GM21515 (cell line): ENCODE measurements around the gene MSGN1.
"Not testable (repeated sequence)": the region's sequence is repeated elsewhere in the genome, so short reads cannot be mapped to it uniquely, and the experiment has no call there.

Experiments
- ATAC-seq: cut with Tn5 transposase; IDR thresholded peaks from one replicate; pipeline ENCODE4 v1.9.1; 2021; ENCODE audit not compliant: unreplicated experiment

Gene MSGN1

DNA sequence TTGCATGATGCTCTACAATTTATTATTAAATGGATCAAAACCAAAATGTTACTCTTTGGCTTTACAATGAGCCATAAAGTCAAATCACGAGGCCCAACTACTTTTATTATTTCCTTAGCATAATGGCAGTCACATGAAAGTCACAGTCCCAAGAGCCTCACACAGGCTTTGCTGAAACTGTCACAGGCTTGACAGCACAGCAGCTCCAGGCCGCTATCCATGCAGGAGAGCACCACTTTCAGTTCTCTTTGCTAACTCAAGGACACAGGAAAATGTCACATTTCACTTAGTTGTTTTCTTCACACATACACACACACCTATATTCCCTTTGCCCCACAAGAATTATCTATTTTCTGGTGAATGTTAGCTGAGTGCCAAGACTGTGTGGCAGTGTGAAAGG lies 11.1 kb upstream of the MSGN1 start:
- ATAC-seq = no peak

DNA sequence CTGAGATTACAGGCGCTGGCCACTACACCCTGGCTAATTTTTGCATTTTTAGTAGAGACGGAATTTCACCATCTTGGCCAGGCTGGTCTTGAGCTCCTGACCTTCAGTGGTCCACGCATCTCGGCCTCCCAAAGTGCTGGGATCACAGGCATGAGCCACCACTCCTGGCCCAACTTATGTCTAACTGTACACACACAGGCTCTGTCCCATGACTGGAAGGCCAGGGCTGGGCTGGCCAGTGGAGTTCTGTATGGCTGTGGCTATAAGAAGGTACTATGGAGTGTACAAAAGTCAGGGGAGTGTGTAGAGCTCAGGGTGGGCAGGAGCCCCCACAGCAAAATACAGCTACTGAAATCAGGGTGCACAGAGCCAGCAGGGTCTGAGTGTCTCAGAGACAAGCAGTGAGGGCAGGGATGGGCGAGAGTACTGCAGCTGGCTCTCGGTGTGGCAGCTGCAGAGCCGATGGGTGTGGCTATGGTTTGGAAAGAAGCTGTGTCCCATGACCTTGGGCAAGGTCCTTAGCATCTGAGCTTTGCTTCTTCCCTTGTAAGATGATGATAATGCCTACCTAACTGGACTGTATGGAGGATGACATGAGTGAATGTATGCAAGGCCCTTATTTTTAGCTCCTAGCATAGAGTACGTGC lies 10.4 kb upstream of the MSGN1 start:
- ATAC-seq = no peak

DNA sequence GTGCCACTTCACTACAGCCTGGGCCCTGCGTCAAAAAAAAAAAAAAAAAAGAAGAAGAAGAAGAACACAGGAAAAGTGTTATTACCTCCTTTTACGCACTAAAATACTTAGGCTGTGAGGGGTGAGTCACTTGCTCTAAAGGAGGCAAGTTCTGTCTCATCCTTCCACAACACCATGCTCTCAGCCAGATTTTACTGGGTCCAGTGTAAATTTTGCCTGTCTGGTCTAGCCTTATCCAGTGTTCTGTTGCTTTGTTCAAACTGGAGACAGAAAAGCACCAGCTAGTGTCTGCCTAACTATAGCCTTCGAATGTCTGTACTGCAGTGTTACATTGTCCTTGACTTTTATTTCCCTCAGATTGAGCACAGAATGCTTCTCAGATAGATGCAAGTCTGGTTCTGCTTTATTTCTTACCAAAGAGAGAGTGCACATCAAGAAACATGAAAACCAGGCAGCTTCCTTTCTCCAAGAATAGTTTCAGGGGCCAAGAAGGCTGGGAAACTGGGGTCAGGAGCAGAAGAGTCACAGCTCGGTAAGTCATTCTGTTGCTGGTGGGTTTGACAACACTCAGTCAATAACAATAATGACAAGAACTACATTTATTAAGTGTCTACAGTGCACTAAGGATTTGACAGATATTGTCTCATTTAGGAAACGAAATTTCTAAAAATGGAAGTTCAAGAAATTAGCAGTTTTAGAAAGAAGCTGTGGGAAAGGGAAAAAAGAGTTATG lies 3.1 kb upstream of the MSGN1 start:
- peak; percentile 29 for ATAC-seq

DNA sequence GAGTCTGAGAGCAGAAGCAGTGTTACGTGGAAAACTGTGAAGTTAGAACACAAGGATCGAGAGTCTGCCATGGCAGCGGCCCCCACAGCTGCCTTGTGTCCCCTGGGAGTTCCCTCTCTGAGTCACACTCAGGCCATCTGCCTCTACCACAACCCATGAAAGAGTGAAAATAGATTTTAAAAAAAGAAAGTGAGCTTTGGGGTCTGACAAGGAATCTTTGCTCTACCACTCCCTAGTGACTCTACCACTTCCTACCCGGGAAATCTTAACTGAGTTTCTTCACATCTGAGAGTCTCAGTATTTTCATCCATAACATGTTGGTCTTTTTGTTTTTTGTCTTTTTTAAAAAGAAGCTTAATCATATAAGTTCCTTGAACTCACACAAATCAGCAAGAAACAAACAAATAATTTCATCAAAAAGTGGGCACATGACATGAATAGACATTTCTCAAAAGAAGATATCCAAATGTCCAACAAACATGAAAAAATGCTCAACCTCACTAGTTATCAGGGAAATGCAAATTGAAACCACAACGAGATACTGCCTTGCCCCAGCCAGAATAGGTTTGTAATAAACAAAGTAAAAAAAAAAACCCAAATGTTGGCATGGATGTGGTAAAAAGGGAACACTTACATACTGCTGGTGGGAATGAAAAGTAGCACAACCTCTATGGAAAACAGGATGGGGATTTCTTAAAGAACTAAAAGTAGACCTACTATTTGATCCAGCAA lies 2.4 kb upstream of the MSGN1 start:
- peak; percentile 90 for ATAC-seq

DNA sequence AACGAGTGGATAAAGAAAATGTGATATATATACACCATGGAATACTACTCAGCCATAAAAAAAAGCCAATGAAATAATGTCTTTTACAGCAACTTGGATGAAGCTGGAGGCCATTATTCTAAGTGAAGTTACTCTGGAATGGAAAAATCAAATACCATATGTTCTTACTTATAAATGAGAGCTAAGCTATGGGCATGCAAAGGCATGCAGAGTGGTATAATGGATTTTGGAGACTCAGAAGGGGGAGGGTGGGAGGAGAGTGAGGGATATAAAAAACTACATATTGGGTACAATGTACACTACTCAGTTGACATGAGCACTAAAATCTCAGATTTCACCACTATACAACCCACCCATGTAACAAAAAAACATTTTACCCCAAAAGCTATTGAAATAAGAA lies 1.7 kb upstream of the MSGN1 start:
- ATAC-seq = no peak

DNA sequence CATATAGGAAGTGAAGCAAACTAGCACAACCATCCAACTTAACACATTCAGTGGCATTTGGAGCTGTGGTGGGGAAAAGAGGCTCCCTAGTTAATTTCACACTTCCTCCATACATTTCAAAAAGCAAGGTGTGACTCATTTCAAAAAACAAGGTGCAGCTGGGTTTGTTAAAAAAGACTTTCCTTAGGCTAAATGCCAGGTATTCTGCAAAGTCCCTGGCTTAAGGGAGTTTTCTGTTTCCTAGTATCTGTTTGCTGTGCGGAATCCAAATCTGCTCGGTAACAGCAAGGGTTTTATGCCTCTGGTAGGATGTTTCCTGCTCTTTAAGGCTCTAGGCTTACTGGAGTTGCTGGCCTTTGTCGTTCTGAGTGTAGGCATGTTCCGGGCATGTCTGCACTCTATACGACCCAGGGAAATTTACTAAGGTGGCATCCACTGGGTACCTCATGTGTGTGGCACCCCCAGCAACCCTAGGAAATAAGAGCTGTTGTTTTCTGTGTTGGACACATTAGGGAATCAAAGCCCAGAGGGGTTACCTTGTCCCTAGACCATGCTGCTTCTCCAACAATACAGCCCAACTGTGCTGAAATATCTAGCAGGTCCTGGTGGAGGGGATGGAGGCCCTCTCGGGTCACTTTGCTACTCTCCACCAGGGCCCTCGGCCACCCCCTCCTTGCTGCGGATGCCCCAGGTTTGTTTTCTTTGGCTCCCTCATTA lies 634 bp upstream of the MSGN1 start:
- ATAC-seq = peak; percentile 37

DNA sequence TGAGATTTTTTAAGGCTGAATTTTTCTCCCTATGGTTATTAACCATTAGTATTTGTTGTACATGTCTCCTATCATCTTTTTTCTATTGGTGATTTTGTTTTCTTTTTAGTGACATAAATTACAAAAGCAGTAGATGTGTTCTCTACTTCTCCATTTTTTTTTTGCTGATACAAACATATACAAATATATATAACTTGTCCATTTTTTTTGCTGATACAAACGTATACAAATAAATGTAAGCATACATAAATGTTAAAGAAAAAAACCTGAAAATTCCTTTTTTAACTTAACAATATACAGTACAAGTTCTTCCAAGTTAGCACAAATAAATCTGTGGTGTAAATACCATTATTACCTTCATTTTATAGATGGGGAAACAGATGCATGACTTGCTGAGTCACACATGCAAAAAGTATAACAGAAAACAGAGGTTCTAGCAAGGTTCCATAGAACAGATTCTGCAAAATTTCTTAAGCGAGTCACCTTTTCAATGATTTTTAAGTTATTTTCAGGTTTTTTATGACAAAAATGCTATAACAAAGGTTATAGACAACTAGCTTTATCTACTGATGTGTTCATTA lies 2.1 kb downstream of the MSGN1 start:
- ATAC-seq = no peak

DNA sequence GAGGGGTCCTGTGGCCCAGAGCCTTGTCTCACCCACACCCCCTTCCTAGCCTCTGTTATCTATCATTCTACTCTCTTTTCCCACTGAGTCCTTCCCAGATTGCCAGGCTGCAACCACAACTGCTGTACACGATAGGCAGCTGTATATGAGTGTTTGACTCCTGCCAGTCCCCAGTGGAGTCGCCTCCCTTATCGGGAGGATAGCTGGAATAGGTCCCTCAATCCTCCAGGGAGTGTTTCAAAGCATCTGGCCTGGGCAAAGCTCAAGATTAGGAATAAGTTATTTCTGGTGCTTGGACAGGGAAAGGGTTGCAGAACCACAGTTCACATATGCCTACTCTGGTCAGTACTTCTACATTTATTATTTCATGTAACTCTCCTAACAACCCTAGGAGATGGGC lies 4.8 kb downstream of the MSGN1 start:
- ATAC-seq = no peak

DNA sequence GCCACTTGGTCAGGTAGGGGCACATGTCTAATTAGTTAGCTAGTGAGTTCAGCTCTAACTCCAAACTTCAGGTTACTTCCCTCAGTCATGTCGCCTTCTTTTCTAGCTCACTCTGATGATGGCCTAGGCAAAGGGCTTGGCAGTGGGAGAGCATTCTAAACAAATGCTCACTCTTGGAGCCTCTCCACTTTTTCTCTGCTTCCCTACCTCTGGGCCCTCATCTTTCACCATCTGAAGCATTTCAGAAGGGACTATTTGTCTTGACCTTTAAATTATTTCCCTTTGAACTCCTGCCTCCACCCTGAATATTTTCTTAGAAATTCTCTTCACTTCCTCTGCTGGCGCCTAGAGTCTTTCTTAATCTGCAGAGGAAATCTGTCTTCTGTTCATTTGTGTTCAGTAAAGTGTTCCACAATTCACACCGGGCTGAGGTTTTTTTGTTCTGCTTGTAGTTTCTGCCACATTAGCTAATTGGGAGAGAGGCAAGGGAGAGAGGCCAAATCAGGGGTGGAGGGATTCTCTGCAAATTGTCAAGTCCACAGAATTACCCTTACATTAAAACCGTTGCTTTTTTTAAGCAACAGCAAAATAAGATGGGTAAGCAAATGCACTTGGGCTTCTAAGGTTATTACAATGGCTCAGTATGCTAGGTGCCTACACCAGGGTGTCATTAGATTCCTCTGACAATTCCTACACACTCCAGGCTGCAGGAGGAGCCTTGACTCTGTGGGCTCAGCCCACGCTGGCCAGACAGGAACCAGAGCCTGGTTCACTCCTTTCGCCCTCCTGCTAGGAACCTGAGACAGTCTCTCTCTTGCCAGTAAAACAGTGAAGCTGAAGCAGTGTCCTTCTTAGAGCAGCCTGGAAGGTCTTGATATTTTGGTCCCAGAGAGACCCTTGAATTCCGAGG lies 5.5 kb downstream of the MSGN1 start:
- ATAC-seq = peak; percentile 64

DNA sequence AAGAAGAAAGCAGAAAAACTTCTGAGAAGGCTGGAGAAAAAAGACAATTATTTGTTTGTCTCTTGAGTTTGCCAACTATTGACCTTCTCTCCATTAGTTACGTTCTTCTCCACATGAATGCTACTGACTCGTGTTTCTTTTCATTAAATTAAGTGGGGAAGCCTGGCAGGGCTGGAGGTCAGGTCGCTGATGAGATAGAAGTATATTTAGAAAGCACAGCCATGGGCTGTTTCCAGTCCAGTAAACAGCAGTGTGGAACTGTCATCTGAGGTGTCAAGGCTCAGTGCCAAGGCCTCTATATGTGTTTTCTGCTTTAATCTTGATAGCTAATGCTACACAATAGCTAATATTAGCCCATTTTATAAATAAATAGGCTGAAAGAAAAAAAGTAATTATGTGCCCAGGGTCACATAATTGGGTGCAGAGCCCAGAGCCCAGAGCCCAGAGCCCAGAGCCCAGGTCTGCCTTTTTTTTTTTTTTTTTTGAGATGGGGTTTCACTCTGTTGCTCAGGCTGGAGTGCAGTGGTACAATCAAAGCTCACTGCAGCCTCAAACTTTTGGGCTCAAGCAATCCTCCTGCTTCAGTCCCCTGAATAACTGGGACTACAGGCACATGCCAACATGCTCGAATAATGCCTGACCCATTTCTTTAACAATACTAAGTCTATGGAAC lies 6.3 kb downstream of the MSGN1 start:
- peak; percentile 45 for ATAC-seq

DNA sequence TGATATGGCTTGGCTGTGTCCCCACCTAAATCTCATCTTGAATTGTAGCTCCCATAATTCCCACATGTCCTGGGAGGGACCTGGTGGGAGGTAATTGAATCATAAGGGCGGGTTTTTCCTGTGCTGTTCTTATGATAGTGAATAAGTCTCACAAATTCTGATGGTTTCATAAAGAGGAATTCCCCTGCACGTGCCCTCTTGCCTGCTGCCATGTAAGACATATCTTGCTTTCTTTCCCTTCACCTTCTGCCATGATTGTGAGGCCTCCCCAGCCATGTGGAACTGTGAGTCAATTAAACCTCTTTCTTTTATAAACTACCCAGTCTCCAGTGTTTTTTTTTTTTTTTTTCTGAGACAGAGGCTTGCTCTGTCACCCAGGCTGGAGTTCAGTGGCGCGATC lies 7.4 kb downstream of the MSGN1 start:
- ATAC-seq = not testable (repeated sequence)

DNA sequence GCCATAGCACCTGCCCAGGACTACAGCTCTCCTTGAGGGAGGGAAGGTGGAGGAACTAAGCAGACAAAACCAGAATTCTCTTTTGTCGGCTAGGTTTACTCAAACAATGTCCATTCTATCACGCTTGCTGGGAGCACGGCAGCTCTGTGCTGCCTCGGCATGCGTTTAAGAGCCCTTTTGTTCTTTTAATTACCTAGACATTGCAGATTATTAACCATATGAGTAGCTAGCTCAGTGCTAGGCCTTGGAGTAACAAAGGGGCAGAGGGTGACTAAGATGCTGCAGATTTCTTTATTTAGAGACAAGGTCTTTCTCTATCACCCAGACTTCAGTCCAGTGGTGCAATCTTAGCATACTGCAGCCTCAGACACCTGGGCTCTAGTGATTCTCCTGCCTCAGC lies 11.1 kb downstream of the MSGN1 start:
- ATAC-seq = no peak

DNA sequence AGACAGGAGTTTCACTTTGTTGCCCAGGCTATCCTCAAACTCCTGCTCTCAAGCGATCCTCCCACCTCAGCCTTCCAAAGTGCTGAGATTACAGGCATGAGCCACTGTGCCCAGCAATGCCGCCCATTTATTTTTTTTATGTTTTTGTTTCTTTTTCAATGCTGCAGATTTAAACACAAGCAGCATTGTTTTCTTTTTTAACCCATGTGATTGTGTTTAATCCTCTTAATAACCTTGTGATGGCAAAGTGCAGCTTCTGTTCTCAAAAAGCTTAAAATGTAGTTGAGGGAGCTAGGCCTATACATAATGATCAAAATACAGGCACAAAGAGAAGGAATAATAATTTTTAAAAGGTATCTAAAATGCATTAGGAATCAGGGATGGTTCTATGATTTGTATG lies 11.5 kb downstream of the MSGN1 start:
- ATAC-seq = no peak

DNA sequence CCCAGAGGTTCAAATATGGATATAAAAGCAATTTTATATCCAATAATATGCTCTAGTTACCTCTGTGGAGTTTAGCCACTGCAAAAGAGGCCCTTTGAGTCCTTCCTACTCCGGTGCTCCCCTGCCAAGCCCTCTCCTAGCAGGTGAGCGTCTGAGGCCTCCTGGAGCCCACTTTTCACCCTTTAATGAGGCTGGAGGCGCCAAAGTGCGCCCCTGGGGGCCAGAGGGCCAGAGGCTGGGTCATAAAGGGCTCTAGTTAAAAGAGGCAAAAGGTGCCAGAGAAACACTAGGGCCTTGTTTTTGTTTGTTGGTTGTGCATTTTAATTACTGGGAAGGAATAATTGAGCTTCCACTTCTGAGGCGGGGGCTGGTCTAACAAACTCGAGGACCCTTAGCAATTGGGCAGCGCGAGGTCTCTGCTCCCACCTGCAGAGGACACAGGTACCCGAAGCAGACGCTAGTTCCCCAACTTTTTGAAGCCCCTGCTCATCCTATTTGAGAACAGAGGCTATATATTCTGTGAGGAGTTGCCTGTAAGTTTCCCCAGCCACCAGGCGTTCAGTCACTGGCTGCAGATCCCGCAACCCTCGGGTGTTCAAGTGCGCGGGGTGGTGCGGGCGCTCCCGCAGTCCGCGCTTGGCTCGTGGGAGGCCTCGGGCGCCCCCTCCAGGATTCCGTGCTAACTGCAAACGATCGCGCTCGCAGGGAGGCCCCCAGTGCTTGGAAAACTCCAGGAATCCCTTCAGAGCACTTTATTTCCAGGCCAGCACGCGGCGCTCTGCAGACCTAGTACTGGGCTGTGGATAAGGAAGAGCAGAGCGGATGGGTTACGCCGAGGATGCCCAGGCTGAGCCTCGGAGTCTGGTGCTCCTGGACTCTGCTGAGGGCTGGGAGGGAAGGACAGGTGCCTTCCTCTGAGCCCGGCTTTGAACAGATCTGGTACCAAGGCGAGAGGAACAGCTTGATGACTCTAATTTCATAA lies 14.1 kb downstream of the MSGN1 start:
- ATAC-seq = peak; percentile 90

DNA sequence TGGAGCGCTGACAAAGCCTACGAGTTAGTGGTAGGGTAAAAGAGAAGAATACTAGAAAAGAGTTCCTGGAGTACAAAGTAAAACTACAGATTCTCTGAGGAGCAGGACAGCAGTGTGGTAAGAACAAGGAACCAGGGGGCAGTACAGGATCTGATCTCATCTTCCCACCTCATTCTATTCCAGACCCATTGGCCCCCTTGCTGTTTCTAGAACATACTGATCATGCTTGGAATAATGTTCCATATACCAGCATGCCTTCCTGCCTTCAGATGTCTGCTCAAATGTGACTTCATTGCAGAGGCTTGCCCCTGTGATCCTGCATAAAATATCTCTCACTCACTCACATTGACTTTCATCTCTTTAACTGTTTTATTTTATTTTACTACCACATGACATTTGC lies 19.3 kb downstream of the MSGN1 start:
- ATAC-seq = no peak

DNA sequence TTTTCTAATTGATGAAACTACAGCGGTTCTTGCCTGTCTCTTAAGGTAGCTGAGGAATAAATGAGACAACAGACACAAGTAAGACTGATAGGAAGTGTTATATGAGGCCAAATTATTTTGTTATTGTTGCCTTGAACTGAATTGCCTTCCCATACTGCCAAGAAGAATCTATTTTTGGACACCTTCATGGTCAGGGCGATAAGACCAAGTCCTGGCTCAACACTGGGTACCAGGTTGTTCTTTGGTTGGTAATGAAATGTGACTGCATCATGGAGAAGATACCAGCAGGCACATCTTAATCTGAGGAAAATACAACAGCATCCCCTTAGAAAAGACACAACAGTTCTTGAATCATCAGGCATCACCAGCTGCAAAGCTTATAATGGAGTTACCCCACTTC lies 23.7 kb downstream of the MSGN1 start:
- no peak for ATAC-seq

DNA sequence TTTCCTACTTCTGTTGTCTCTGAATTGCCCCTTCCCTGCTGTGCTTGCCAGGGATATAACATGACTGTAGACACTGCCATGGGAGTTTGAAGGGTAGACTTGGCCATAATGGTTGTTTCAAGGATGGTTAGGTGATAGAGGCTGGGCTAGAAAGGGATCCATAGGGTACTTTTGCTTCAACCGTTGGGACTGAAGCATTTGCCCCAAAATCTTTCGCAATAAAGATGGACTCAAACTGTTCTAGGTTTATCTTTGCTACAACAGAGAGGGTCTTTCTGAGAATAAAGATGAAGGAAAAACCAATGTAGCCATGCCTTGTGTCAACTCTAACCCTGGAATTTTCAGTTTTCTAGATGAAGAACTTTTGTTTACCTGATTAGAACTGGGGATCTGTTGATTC lies 27.2 kb downstream of the MSGN1 start:
- ATAC-seq = no peak

DNA sequence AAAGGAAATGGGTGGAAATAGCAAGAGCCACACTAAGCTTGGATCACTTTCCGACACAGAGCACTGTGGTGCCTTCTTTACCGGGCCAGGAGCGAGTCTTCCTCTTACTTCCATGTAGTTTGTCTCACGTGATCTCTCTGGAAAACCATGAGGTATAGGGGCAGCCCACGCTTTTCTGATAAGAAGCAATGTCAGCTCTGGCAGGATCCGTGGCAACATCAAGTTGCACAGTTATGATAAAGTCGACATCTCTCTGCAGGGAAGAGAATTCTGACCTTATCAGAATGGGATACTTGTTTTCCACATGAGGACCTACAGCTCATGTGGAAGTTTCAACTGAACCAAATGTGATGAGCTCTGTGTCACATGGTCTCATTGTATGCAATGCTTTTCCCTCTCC lies 29.5 kb downstream of the MSGN1 start:
- ATAC-seq = no peak
